Kasumi-1 (cell line): Measurements from ENCODE around the gene KIAA2012.

Source experiments
- DNase-seq, 2 experiments: peaks; one replicate each; lab custom pipeline; 2025; lab: John Stamatoyannopoulos, UW

Gene KIAA2012

DNA sequence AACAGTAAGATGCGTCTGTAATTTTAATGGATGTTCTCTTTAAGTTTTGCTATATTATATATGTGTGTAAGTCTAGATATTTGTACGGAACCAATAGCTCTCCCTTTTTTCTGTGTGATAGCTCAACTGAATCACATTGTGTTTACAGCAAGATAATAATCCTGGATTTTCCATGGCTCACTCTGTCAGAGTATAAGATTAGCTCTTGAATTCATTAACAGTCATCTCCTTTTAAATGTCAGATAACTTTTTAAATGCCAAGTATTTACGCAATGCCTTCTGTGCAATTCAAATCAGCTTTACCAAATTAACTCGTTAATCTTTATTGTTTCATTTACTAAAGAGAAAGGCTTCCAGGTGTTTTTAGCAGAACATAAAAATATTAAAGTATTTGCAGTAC is 76.9 kb downstream of the KIAA2012 start:
- DNase-seq = no peak

DNA sequence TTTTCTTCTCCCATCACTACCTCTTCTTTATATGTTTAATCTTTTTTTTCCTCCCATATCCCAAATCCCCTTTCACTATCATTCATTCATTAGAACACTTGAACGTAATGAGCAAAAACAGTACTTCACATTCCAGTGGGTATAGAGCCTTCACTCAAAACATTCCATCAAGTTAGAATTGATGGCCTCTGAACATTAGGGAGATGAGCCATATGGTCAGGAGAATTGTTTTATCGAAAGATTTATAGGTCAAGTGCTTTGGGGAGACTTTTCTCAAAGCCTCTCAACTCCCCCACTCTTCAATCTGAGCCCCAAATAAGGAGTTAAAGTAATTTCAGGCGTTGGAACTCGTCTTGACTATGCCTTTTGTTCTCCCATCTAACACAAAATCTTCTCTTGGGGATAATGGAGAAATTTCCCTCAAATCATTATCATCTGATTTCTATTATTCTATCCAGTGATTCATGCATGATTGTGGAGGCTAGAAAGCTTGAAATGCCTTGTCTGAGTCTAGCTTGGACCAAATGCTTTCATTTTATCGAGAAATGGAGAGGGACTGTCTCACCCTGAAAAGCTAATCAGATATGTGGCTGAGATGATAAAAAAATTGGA is 79.2 kb downstream of the KIAA2012 start:
- no peak for DNase-seq

DNA sequence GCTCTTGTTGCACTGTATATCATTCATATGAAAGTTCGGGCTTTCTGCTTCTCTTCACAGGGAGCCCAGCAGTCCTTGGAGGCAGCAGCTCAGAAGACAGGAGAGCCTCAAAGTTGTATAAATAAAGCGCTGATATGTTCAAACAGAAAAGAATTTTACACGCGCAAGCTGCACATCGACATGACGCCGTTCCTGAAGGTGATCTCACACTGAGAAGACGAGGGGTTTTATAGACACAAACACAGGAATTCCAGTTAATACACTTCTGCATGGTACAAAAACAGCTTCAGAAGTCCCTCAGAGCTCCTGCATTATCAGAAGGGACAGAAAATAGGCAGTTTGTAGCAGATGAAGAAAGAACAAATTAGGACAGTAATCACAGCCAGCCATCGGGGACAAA is 81.6 kb downstream of the KIAA2012 start:
- no peak for DNase-seq

DNA sequence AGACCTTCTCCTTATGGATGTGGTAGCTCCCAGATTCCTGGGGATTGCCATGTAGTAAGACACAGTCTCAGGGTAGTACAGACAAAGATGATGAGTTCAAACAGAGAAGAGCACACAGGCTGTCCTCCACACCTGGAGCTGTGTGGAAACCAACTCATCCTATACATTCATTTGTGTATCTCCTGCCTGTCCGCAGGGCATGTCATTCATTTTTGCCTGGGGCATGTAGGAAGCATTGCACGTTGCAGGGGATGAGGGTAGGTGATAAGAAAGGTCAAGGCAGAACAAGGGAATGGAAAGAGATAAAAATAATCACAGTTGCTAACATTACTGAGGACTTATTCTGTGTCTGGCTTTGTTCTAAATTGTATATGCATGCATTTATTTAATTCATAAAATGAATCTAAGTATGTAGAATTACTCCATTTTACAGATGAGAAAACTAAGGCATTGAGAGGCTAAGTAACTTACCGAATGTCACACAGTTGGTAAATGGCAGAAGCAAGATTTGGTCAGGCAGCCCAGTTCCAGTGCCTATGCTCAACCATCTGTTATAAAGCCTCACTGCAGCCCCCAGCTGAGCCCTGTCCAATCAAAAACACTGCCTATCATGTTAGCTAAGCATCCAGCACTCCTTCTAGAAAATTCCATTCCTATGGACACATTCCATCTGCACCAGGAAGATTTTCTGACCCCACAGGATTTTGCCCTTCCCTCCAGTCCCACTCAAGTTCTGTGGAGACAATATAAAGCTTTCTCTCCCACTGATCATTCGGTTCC is 84.3 kb downstream of the KIAA2012 start:
- no peak for DNase-seq

DNA sequence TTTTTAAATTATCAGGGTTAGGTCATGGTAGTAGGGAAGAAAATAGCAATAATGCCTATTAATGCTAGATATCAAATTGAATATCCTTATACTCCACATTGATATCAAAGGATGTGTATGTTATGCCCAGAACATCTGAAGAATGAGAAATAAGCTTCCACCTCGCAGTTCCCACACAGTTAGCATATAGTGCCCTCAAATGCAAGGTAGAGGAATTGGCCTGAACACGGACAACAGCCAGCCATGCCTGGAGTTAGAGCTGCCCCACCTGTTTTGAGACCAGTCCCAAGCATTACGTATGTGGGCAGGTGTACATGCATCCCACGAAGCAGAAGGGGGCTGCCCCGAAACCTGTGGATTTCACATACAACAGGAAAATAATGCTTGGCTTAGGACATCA is 85.7 kb downstream of the KIAA2012 start:
- no peak for DNase-seq

DNA sequence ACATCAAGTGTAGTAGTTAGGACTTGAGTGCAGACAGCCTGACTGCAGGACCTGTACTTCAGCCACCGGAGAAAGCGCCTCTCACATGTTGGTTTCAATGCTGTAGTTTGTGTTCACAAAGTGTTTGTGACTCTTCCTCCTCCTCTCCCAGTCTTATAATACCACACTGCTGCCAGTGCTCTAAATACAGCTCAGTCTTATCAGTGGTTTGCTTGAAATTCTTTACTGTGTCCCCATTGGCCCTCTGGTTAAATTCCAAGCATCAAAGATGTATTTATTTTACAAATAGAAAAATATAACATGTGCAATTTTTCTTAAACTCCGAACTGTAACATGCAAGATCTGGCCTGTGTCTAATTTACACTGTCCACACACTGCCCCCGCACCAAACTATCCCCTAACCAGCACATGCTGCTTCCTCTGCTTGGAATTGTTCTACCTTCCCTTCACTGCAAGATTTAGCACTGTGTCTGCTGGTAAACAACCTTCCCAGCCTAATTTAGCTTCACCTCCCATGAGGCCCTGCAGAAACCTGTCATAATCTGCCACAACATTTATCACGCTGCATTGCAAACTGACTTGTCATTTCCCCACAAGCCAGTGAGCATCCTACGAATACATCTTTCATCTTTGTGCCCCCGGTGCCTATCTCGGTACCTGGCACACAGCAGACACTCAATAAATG is 88.2 kb downstream of the KIAA2012 start:
- no peak for DNase-seq

DNA sequence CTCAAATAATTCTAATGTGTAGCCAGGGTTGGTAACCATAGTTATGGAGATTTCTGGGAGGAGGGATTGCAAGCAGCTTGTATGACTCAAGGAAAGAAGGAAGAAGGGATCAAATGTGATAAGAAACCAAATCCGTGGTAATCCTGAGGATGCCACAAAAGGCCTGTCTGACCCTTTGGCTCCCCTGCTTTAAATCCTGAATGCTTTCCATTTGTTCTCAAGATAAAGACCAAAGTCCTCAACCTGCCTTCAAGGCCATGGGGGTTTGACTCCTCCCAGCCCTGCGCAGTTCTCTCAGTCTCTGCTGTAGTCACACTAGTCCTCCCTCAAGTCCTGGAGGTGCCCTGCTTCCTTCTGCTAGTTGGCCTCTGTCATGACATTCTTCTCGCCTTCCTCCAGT is 91.4 kb downstream of the KIAA2012 start:
- DNase-seq = no peak

DNA sequence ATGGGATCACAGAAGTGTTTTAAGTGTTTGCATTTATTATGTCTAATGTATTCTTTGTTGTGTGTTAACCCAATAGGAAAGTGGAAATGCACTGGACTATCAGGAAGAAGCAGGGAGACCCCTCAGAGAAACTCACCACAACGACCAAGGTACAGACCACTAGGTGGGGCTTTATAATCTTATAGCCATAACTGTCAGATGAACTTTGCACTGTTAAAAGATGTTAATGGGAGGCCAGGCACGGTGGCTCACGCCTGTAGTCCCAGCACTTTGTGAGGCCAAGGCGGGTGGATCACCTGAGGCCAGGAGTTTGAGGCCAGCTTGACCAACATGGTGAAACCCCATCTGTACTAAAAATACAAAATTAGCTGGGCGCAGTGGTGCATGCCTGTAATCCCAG is 92.2 kb downstream of the KIAA2012 start:
- no peak for DNase-seq

DNA sequence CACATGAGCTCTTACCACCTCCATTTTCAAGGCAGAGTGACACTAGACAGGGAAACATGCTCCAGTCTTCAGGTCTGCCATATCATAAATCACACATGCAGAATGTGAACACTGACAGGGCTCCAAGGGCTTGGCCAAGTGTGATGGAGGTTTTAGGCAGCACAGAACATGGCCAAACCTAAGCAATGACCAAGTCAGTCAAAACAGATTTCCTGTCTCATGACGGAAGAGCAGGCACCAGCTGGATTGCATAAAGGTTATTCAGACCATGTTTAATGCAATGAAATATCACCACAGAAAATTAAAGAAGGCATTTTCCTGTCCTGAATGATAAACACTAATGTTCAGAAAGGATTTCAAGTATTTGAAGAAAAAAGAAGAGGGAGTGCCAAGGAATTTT is 92.9 kb downstream of the KIAA2012 start:
- DNase-seq = no peak

DNA sequence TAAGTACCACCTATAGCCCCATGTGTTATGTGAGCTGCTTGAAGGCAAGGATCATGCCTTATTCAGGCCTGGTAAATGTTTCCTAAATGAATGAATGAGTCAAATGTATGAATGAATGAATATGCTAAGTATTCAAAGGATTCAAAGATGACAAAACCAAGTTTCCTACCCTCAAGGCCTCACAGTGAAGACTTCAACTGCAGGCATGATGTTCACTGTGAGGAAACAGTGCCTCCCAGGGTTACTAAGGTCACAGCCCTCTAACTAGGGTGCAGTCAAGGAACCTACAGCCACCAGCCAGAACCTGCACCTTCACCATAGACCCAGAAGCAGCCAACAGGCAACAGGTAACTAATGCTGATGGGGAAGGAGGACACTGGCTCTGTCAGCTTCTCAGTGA is 96.1 kb downstream of the KIAA2012 start:
- DNase-seq = no peak

DNA sequence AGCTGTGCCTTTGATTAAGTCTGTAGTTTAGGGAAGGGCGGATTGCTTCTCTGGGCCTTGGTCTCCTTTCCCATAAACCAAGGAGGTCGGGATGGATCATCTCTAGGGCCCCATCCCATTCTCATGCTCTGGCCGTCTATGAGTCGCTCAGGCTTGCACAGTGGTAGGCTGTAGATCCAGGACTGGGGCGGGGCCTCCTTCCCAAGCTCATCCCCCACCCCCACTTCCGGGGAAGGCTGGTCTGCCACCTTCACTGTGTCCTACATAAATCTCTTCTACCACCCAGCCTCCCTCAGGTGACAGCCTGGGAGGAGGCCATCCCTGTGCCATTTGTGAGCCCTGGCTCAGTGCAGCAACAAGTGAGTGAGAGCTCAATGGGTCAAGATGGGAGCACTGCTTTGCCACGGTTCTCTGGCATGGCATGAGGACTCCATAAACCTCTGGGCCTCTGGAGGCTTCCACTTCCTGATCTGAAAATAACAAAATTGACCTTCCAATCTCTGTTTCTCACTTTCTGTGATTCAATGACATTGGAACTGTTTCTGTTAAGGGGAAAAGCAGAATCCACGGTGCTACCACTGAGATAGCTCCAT is 96.9 kb downstream of the KIAA2012 start:
- DNase-seq = no peak

DNA sequence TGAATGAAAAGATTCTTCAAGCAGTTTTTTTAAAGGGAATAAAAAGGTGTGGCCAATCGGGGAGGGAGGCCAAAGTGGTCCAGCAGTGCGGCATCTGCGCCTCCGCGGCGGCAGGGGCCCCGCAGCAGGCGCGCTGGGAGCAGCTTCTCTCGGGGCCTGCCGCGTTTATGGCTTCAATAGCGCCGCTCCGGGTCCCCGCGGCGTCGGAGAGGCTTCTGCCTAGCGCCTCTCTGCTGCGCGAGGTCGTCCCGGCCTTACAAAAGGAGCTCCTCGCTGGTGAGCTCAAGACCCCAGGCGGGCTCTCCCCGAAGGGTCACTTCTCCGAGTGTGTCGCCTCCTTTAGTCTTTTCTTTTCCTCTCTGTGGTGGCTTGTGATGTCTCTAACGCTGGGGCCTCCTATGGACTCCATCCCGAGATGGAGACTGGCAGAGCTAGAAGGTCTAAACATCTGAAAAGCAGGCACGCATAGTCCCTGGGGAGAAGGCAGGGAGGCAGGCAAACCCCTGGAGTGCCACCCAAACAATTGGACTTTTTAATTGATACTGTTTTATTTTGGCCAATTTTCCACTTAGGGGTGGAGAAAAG is 98.3 kb downstream of the KIAA2012 start:
- peak; percentile 57 to 62 for DNase-seq

DNA sequence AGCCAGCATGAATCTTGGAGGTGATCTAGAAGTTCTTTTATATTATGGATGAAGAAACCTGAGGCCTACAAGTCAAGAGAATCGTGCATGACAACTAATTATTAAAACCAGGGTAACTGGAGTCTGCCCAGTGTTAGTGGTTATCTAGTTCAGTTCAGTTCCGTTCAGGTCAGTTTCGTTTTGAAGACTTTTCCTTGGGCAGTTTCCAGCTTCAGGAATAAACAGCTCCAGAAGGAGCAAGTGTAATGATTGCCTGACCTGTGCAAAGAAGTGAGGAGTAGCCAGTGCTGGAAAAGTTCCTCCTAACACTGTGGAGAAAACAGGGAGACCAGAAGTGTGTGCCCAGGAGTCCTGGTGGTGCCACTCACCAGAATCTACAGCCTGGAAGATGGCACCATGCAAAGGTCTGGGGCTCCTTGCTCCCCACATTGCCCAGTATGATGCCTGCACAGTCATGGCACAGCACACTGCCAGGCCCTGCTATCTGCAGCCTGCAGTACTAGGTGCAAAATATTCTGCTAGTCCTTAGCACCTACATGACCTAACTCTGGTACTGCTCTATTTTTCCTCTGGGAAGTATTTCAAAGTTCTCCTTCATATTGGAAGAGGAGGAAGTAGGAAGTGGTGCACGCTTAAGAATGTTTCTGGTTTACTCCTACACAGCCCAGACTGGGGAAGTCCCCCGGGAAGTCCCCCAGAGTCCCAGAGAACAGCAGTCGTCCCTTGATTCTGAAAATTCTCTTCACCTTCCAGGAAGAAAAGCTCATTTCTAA is 99.6 kb downstream of the KIAA2012 start:
- no peak for DNase-seq

DNA sequence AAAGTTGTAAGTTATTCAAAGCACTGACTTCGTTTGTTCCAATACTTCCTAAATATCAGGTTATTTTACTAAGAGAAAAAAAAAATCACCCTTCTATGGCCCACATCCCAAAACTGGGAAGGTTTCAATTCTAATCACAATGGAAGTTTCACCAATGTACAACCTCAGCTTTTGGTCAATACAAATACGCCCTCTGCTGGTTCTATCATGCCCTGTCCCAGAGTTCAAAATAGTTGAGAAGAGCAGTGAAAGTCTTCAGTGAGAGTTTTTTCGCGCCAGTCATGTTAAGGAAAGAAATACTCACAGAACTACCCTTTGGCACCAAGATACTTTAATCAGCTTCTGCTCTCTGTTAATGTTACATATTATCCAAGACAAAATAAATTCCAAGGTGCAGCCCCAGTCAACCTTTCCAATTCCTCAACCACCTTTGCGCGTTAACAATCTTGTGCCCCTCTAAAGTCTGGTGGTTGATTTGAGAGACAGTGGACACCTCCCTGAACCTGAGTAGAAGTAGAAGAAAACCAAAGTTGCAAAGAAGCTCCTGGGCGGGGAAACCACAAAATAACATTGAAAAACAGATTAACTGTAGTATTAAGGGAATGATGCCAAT is 105.4 kb downstream of the KIAA2012 start:
- DNase-seq = peak; percentile 73 to 93

DNA sequence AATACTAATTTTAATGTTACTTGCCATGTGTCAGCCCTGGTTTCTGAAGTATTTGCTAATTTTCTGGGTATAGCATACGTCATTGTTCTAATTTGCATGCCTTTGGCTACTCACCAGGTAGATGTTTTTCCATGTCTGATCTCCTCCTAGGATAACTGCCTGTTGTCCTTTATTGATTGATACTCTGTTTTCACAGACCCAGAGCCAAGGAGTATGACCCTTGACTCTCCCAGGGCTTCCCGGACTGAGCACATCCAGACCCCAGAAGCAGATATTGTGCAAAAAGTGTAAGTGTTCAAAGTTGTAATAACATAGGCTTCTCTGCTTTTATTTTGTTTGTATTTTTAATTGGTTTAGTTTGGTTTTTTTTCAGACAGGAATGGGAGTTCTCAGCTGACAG is 111.5 kb downstream of the KIAA2012 start:
- DNase-seq = no peak

DNA sequence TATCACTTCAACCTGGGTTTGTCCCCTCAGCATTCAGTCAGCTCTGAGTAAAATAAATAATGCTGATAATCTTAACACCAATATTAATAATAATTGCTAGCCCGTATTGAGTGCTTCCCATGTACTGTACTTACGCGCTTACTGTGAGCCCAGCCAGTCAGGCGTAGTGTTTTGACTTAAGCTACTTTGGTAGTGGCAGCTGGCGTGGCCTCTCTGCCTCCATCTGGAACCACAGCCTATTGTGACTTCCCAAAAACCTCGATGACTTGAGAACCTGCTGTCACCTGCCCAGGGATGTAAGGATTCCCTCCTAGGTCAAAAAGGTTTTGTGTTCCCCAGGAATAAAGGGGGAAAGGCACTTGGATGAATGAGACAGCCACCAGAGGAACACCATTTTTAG is 112.1 kb downstream of the KIAA2012 start:
- no peak for DNase-seq

DNA sequence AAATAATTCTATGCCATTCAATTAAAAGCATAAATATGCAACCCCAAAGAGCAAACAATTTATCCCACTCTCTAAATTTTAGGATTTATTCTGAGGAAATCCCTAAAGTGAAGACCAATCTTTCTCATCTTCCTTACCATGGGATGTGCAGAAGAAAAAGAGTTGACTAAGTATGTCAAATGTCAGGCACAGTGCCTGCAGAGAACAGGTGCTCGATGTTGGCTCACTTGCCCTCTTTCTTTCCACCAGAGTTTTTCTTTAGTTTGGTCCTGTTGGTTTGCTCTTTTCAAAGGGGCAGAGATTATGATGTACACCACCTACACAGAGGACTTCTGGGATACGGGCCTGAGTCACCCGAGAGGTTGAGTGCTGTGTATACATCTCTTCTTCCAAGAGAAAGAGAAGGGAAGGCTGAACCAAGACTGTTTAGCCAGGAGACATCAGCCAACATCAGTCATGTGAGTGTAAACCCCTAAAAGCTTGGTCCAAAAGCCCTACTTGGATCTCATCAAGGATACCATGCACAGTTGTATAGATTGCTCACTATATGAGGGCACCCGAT is 113.7 kb downstream of the KIAA2012 start:
- no peak for DNase-seq

DNA sequence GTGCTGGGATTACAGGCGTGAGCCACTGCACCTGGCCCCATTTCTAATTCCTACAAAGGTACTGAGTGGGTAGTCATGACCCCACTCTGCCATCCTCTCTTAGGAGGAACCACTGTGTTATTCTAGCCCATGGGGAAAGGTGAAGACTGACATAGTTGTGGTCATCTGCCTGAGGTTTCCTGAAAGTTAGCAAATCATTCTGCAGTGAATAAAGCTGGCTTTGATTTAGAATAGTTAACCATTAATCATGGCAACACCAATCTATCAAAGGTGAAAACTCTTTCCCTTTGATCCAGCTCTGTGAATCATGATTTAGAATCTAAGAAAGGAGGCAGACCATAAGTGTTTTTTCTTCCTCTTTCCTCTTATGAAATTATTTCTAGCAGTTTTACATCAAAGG is 114.5 kb downstream of the KIAA2012 start:
- DNase-seq = no peak

DNA sequence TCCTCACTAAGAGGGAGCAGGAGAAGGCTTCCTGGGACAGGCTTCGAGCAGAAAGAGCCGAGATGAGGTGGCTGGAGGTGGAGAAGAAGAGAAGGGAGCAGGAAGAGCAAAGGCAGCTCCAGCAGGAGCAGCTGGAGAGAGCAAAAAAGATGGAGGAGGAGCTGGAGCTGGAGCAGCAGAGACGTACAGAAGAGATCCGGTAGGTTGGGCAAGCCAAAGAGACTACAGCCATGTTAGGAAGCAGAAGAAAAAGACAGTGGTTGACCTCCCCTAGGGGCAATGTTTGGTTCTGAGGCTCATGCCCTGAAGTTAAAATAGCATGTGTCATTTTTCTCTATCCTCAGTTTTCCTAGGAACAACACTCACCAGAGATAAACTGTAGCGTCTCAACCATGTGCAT is 120.2 kb downstream of the KIAA2012 start:
- DNase-seq = no peak

DNA sequence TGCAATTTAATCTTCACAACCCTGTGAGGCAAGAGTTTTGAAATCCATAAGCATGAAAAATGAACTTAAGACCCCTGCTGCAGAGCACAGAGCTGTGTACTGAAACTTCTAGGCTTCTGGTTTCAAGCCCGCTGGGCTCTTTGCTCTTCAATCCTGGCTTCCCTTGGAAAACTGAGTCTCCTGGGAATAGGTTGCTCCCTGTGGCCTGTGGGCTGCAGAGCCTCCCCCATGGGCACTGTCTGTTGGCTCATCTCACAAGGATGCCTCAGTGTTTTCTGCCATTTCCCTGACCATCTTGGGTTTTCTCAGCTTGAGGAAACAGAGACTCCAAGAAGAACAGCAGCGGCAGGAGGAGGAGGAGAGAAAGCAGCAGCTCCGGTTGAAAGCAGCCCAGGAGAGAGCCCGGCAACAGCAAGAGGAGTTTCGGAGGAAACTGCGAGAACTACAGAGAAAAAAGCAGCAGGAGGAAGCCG is 120.9 kb downstream of the KIAA2012 start:
- no peak for DNase-seq

DNA sequence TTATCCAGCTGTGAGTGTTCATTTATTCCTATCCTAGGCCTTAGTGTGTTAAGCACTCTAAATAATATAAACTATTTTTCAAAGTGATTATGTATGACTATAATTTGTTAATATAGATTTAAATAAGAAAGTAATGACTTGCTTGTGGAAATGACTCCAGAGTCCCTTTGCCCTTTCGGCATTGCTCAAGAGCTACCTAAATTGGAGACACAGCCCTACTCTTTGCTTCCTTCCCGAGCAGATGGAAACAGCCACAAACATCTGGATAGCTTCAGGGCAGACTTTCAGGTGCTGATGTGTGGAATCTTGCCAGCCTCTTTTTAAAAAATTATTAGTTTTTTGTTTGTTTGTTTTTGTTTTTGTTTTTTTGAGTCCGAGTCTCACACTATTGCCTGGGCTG is 121.4 kb downstream of the KIAA2012 start:
- no peak for DNase-seq
